Dendritic cell treated with granulocyte-macrophage colony-stimulating factor and Interleukin-4, amounts not matched to agents 40 ng/mL and 50 ng/mL, for 4 days (primary cell): ENCODE measurements around the gene SYDE2.
"Not testable (repeated sequence)": the region's sequence is repeated elsewhere in the genome, so short reads cannot be mapped to it uniquely, and the experiment has no call there.

Experiments
- H3K27ac Mint-ChIP-seq: one replicate; pipeline ENCODE4 v1.8.0; 2022; ENCODE audit warnings: mild to moderate bottlenecking, mixed read lengths
- H3K27me3 Mint-ChIP-seq: one replicate; pipeline ENCODE4 v1.8.0; 2022; ENCODE audit warnings: mild to moderate bottlenecking, mixed read lengths
- H3K36me3 Mint-ChIP-seq: one replicate; pipeline ENCODE4 v1.8.0; 2022; ENCODE audit warnings: low read depth, mixed read lengths
- H3K4me1 Mint-ChIP-seq: one replicate; pipeline ENCODE4 v1.8.0; 2022; ENCODE audit warnings: low read depth, mixed read lengths
- H3K4me3 Mint-ChIP-seq: one replicate; pipeline ENCODE4 v1.8.0; 2022; ENCODE audit warnings: mild to moderate bottlenecking, moderate library complexity, mixed read lengths
- H3K9me3 Mint-ChIP-seq: one replicate; pipeline ENCODE4 v1.8.0; 2022; ENCODE audit warnings: mixed read lengths
- intact Hi-C: fragments of 100-400 bp; cut with micrococcal nuclease; formaldehyde crosslinking; loops from one replicate; pipeline ENCODE4 v1.15.0; 2022

Gene SYDE2

GRCh38 chr1:85174503-85174902, 26.3 kb downstream of the SYDE2 start:
- no peaks in the 10 kb centered on the region for H3K27me3 Mint-ChIP-seq
- H3K9me3 Mint-ChIP-seq = no peaks in the 10 kb centered on the region
- H3K4me3 Mint-ChIP-seq = no peak overlapping the region
- H3K4me1 Mint-ChIP-seq = no peaks in the 10 kb centered on the region
- no peaks in the 10 kb centered on the region for H3K36me3 Mint-ChIP-seq
- intact Hi-C loops = no loop called here
- H3K27ac Mint-ChIP-seq = no peak overlapping the region

- no peak overlapping the region for H3K4me3 Mint-ChIP-seq
- H3K27me3 Mint-ChIP-seq = no peaks in the 10 kb centered on the region
- H3K9me3 Mint-ChIP-seq = no peaks in the 10 kb centered on the region
- intact Hi-C loops = no loop called here
- no peak overlapping the region for H3K27ac Mint-ChIP-seq
- no peaks in the 10 kb centered on the region for H3K4me1 Mint-ChIP-seq
- no peaks in the 10 kb centered on the region for H3K36me3 Mint-ChIP-seq
Observed at GRCh38 chr1:85172684-85173337, 28.0 kb downstream of the SYDE2 start.

GRCh38 chr1:85171721-85172120, 29.1 kb downstream of the SYDE2 start:
- Mint-ChIP-seq H3K27ac (no peak overlapping the region), H3K4me1 (no peaks in the 10 kb centered on the region), H3K36me3 (no peaks in the 10 kb centered on the region), H3K4me3 (no peak overlapping the region), H3K27me3 (no peaks in the 10 kb centered on the region), H3K9me3 (no peaks in the 10 kb centered on the region)
- intact Hi-C loops = no loop called here

GRCh38 chr1:85168884-85169283, 31.9 kb downstream of the SYDE2 start:
- intact Hi-C loops = no loop called here
- Mint-ChIP-seq H3K27ac (no peak overlapping the region), H3K4me3 (no peak overlapping the region), H3K36me3 (no peaks in the 10 kb centered on the region), H3K27me3 (no peaks in the 10 kb centered on the region), H3K9me3 (no peaks in the 10 kb centered on the region), H3K4me1 (no peaks in the 10 kb centered on the region)

GRCh38 chr1:85166351-85166750, 34.5 kb downstream of the SYDE2 start:
- no peaks in the 10 kb centered on the region for H3K9me3 Mint-ChIP-seq
- H3K27me3 Mint-ChIP-seq = no peaks in the 10 kb centered on the region
- intact Hi-C loops = no loop called here
- H3K4me3 Mint-ChIP-seq = no peak overlapping the region
- no peaks in the 10 kb centered on the region for H3K36me3 Mint-ChIP-seq
- H3K4me1 Mint-ChIP-seq = no peaks in the 10 kb centered on the region
- no peak overlapping the region for H3K27ac Mint-ChIP-seq

GRCh38 chr1:85158910-85159309, 41.9 kb downstream of the SYDE2 start:
- H3K36me3 Mint-ChIP-seq = no peaks in the 10 kb centered on the region
- no peaks in the 10 kb centered on the region for H3K4me1 Mint-ChIP-seq
- H3K4me3 Mint-ChIP-seq = no peak overlapping the region
- no peaks in the 10 kb centered on the region for H3K27me3 Mint-ChIP-seq
- H3K9me3 Mint-ChIP-seq = no peaks in the 10 kb centered on the region
- intact Hi-C loops = no loop called here
- H3K27ac Mint-ChIP-seq = no peak overlapping the region

GRCh38 chr1:85157436-85157835, 43.4 kb downstream of the SYDE2 start:
- H3K4me1 Mint-ChIP-seq = no peaks in the 10 kb centered on the region

GRCh38 chr1:85153149-85153891, 47.5 kb downstream of the SYDE2 start:
- H3K4me3 Mint-ChIP-seq = no peak overlapping the region
- H3K27ac Mint-ChIP-seq = no peak overlapping the region
- intact Hi-C loops = no loop called here
- peaks cover 4% of the 10 kb centered on the region for H3K4me1 Mint-ChIP-seq
- H3K27me3 Mint-ChIP-seq = no peaks in the 10 kb centered on the region
- no peaks in the 10 kb centered on the region for H3K36me3 Mint-ChIP-seq
- H3K9me3 Mint-ChIP-seq = no peaks in the 10 kb centered on the region

More at GRCh38 chr1:85157436-85157835, 43.4 kb downstream of the SYDE2 start:
- H3K27me3 Mint-ChIP-seq = no peaks in the 10 kb centered on the region
- H3K36me3 Mint-ChIP-seq = no peaks in the 10 kb centered on the region
- H3K4me3 Mint-ChIP-seq = no peak overlapping the region
- no peak overlapping the region for H3K27ac Mint-ChIP-seq
- intact Hi-C loops = no loop called here
- no peaks in the 10 kb centered on the region for H3K9me3 Mint-ChIP-seq

- peaks cover 6% of the 10 kb centered on the region for H3K4me1 Mint-ChIP-seq
- no peak overlapping the region for H3K4me3 Mint-ChIP-seq
- intact Hi-C loops = no loop called here
- H3K27ac Mint-ChIP-seq = no peak overlapping the region
- no peaks in the 10 kb centered on the region for H3K9me3 Mint-ChIP-seq
- no peaks in the 10 kb centered on the region for H3K27me3 Mint-ChIP-seq
- H3K36me3 Mint-ChIP-seq = no peaks in the 10 kb centered on the region
Observed at GRCh38 chr1:85151446-85151845, 49.4 kb downstream of the SYDE2 start.

GRCh38 chr1:85149805-85150204, 51.0 kb downstream of the SYDE2 start:
- H3K27ac Mint-ChIP-seq = no peak overlapping the region
- intact Hi-C loops = no loop called here

GRCh38 chr1:85148524-85149250, 52.1 kb downstream of the SYDE2 start:
- H3K27me3 Mint-ChIP-seq = no peaks in the 10 kb centered on the region
- no peak overlapping the region for H3K27ac Mint-ChIP-seq
- no peaks in the 10 kb centered on the region for H3K36me3 Mint-ChIP-seq
- H3K4me1 Mint-ChIP-seq = peaks cover 6% of the 10 kb centered on the region
- intact Hi-C loops = no loop called here
- no peaks in the 10 kb centered on the region for H3K9me3 Mint-ChIP-seq
- H3K4me3 Mint-ChIP-seq = no peak overlapping the region

More at GRCh38 chr1:85149805-85150204, 51.0 kb downstream of the SYDE2 start:
- Mint-ChIP-seq H3K9me3 (no peaks in the 10 kb centered on the region), H3K4me3 (no peak overlapping the region), H3K36me3 (no peaks in the 10 kb centered on the region), H3K27me3 (no peaks in the 10 kb centered on the region), H3K4me1 (peaks cover 6% of the 10 kb centered on the region)

GRCh38 chr1:85146972-85147359, 53.9 kb downstream of the SYDE2 start:
- Mint-ChIP-seq H3K27me3 (no peaks in the 10 kb centered on the region), H3K4me3 (no peak overlapping the region), H3K27ac (no peak overlapping the region), H3K9me3 (no peaks in the 10 kb centered on the region), H3K36me3 (no peaks in the 10 kb centered on the region), H3K4me1 (peaks cover 6% of the 10 kb centered on the region)
- intact Hi-C loops = no loop called here

GRCh38 chr1:85146298-85146971, 54.4 kb downstream of the SYDE2 start:
- H3K27me3 Mint-ChIP-seq, H3K9me3 Mint-ChIP-seq, H3K4me3 Mint-ChIP-seq, H3K36me3 Mint-ChIP-seq, intact Hi-C loops, H3K27ac Mint-ChIP-seq: not testable (repeated sequence)
- peaks cover 11% of the 10 kb centered on the region for H3K4me1 Mint-ChIP-seq

GRCh38 chr1:85144351-85144750, 56.5 kb downstream of the SYDE2 start:
- H3K36me3 Mint-ChIP-seq = no peaks in the 10 kb centered on the region
- H3K27ac Mint-ChIP-seq = no peak overlapping the region
- H3K27me3 Mint-ChIP-seq = no peaks in the 10 kb centered on the region
- H3K9me3 Mint-ChIP-seq = no peaks in the 10 kb centered on the region
- peaks cover 19% of the 10 kb centered on the region for H3K4me1 Mint-ChIP-seq
- no peak overlapping the region for H3K4me3 Mint-ChIP-seq
- intact Hi-C loops = no loop called here
